Endothelial cell of umbilical vein (primary cell): ENCODE measurements around the gene ERBIN. TPM values are rescaled to one million over a fixed set of nuclear protein-coding genes. Genes with fewer than 3 reads are reported as not detected.

ENCODE experiments used
- BruUV-seq: library from RNA; stranded (reverse); fragments of 400-500 nt; replicated peaks from 2 replicates; lab custom pipeline; 2021; lab: Mats Ljungman, UMichigan
- CTCF ChIA-PET: fragments of 300-600, 350-600 bp; sonication (Branson Sonifier 250); formaldehyde crosslinking; loops from one replicate; lab custom pipeline; 2021; ENCODE audit warnings: antibody characterized with exemption, inconsistent platforms; lab: Charles Lee
- POLR2A ChIA-PET: fragments of 300-600, 350-600 bp; sonication (Branson Sonifier 250); formaldehyde crosslinking; loops from one replicate; lab custom pipeline; 2021; ENCODE audit warnings: antibody characterized with exemption, inconsistent platforms; lab: Charles Lee
- DNase-seq: peaks from one replicate; pipeline ENCODE4 v3.0.0-alpha.2; 2011; ENCODE audit warnings: low read depth, low spot score
- FAIRE-seq: peaks from 2 replicates; lab custom pipeline; 2011; peaks lifted over from hg19 to GRCh38; lab: Jason Lieb, UNC
- H2AFZ ChIP-seq: 2 replicates; pipeline ENCODE4 v1.6.0; 2012; ENCODE audit warnings: low read depth, low read length, control low read depth, inconsistent platforms
- H3K27ac ChIP-seq: 2 replicates; pipeline ENCODE4 v1.5.1; 2011; ENCODE audit warnings: low read depth, mild to moderate bottlenecking, control low read depth, low read length, moderate library complexity; ENCODE audit not compliant: insufficient read depth
- H3K27me3 ChIP-seq, 2 experiments: 2 replicates each; pipeline versions ENCODE4 v1.6.0 to v1.6.1; 2011; ENCODE audit warnings: low read length in 2 of 2, mixed read lengths in 1 of 2; ENCODE audit not compliant: control insufficient read depth in 2 of 2, insufficient read depth in 2 of 2
- H3K36me3 ChIP-seq, 2 experiments: 2 replicates in 1 of 2; 3 replicates in 1 of 2; pipeline ENCODE4 v1.5.1; 2011; ENCODE audit warnings: low read length in 2 of 2, mild to moderate bottlenecking in 1 of 2, moderate library complexity in 1 of 2; ENCODE audit not compliant: control insufficient read depth in 2 of 2, insufficient read depth in 2 of 2; ENCODE audit errors: extremely low read depth in 1 of 2
- H3K4me1 ChIP-seq: 3 replicates; pipeline ENCODE4 v1.5.1; 2011; ENCODE audit warnings: mild to moderate bottlenecking, low read length; ENCODE audit not compliant: control insufficient read depth, insufficient read depth; ENCODE audit errors: extremely low read depth
- H3K4me2 ChIP-seq: 2 replicates; pipeline ENCODE4 v1.6.1; 2011; ENCODE audit warnings: low read length, control low read depth, mixed read lengths; ENCODE audit not compliant: insufficient read depth
- H3K4me3 ChIP-seq, 3 experiments: fragments of 200-600 bp in 1 of 3; sonication (generic), shearing (Covaris generic) in 1 of 3; replicated peaks in 1 of 3; 2 replicates each; pipeline ENCODE4 v1.5.1; 2011 to 2016; ENCODE audit warnings: control low read depth in 3 of 3, low read length in 3 of 3, mild to moderate bottlenecking in 2 of 3, inconsistent platforms in 1 of 3, low read depth in 1 of 3, moderate library complexity in 1 of 3; ENCODE audit not compliant: insufficient read depth in 1 of 3
- H3K79me2 ChIP-seq: 2 replicates; pipeline ENCODE4 v1.6.0; 2012; ENCODE audit warnings: low read length, inconsistent platforms; ENCODE audit not compliant: control insufficient read depth, insufficient read depth
- H3K9ac ChIP-seq: replicated peaks from 2 replicates; pipeline ENCODE3; 2011; ENCODE audit warnings: low read length, control low read depth; ENCODE audit not compliant: insufficient read depth; ENCODE audit errors: extremely low read depth
- H3K9me1 ChIP-seq: replicated peaks from 3 replicates; pipeline ENCODE4 v1.6.0; 2011; ENCODE audit warnings: mild to moderate bottlenecking, low read length; ENCODE audit not compliant: control insufficient read depth, insufficient read depth; ENCODE audit errors: extremely low read depth
- H3K9me3 ChIP-seq: replicated peaks from 2 replicates; pipeline ENCODE4 v1.5.1; 2012; ENCODE audit warnings: low read length, inconsistent platforms; ENCODE audit not compliant: control insufficient read depth, insufficient read depth
- H4K20me1 ChIP-seq: replicated peaks from 2 replicates; pipeline ENCODE3; 2011; ENCODE audit warnings: mild to moderate bottlenecking, low read length; ENCODE audit not compliant: control insufficient read depth, insufficient read depth; ENCODE audit errors: extremely low read depth
- EZH2 ChIP-seq: IDR thresholded peaks from 2 replicates; pipeline ENCODE4 v1.6.1; 2012; ENCODE audit warnings: borderline replicate concordance, low read depth, mild to moderate bottlenecking, moderate library complexity, low read length, inconsistent platforms; ENCODE audit not compliant: severe bottlenecking
- FOS ChIP-seq: IDR thresholded peaks from 2 replicates; pipeline ENCODE4 v1.6.1; 2011; ENCODE audit warnings: mild to moderate bottlenecking, low read length, moderate library complexity, borderline replicate concordance; ENCODE audit not compliant: insufficient read depth
- GATA2 ChIP-seq: IDR thresholded peaks from 2 replicates; pipeline ENCODE4 v1.7.0; 2011; ENCODE audit warnings: low read depth, mild to moderate bottlenecking, moderate library complexity, mixed read lengths, low read length; ENCODE audit not compliant: insufficient read length, insufficient read depth
- JUN ChIP-seq: IDR thresholded peaks from 2 replicates; pipeline ENCODE4 v1.6.1; 2011; ENCODE audit warnings: borderline replicate concordance, low read depth; ENCODE audit not compliant: insufficient read length, insufficient read depth
- MAX ChIP-seq: IDR thresholded peaks from 2 replicates; pipeline ENCODE4 v1.6.1; 2011; ENCODE audit not compliant: insufficient read depth, insufficient read length
- MYC ChIP-seq: IDR thresholded peaks from one replicate; pipeline ENCODE4 v1.6.1; 2011; ENCODE audit warnings: mild to moderate bottlenecking, low read depth, low read length
- POLR2A ChIP-seq: IDR thresholded peaks from 2 replicates; pipeline ENCODE4 v1.6.1; 2012; ENCODE audit warnings: low read depth, mild to moderate bottlenecking, control low read depth, low read length
- POLR2AphosphoS5 ChIP-seq: IDR thresholded peaks from 2 replicates; pipeline ENCODE4 v1.6.1; 2012; ENCODE audit warnings: low read depth, mild to moderate bottlenecking, control low read depth, low read length, moderate library complexity; ENCODE audit not compliant: insufficient read depth
- dilution Hi-C: fragments of 300-500 bp; cut with MboI; formaldehyde crosslinking; loops from one replicate; pipeline ENCODE4 v1.15.0; 2019; ENCODE audit warnings: low sequenced_read_pairs; ENCODE audit not compliant: extremely low pct_ligation_motif_present
- intact Hi-C: fragments of 100-400 bp; cut with micrococcal nuclease; formaldehyde crosslinking; loops from one replicate; pipeline ENCODE4 v1.10.0; 2022
- polyA plus RNA-seq, 4 experiments: library from polyadenylated mRNA; depleted of rRNA in 3 of 4; stranded (reverse) in 3 of 4; unstranded in 1 of 4; fragments of >200 nt; gene quantifications; 2 replicates each; pipeline versions ENCODE4 v1.2.1 to v1.2.3, GENCODE V29; 2011 to 2012; ENCODE audit warnings: missing spikeins in 1 of 4
- total RNA-seq: library from RNA; stranded (reverse); gene quantifications from 2 replicates; pipeline ENCODE4 v1.2.3, GENCODE V29; 2021
- TF ChIP-seq, protein P1 (sequence below), 2 donors: IDR thresholded peaks; 1 replicate in 1 of 2; 2 replicates in 1 of 2; pipeline ENCODE4 v1.5.1; 2011; ENCODE audit warnings: low read length in 2 of 2, mild to moderate bottlenecking in 2 of 2, moderate library complexity in 2 of 2, control low read depth in 1 of 2, inconsistent platforms in 1 of 2, low read depth in 1 of 2; ENCODE audit not compliant: insufficient read depth in 1 of 2; ENCODE audit errors: extremely low read depth in 1 of 2

The ERBIN gene
- total and polyA plus RNA-seq, 2 donors (not counting 3 experiments of a cell fraction or from before 2014, with no cell fraction given): 8.1 to 55.6 TPM

DNA sequence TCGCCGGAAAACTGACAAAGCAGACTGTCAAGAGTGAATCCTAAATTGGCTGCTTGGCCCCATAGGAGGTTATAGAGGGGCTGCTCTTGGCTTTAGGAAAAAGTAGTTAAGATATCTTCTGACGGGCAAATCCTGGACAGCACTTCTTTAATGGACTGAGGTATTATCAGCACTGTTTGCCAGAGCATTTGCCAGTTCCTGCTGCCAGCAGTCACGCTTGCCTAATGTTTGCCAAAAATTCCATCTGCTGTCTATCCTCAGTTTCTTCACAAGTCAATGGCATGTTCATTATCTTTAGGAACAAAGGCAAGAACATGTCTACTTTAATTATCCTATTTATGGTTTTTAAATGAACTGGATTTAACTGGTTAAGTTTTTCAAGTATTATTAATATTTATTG, 191.9 kb downstream of the ERBIN start:
- POLR2A ChIA-PET: no interaction called here
- no peak overlapping the region for H3K4me3 ChIP-seq
- DNase-seq: no peak
- intact Hi-C loops: no loop called here
- no peak overlapping the region for H3K4me2 ChIP-seq
- BruUV-seq: no TSS peak
- H3K9me1 ChIP-seq: no peaks in the 10 kb centered on the region
- no peak overlapping the region for H3K27ac ChIP-seq
- no peak for FAIRE-seq
- H3K36me3 ChIP-seq: no peaks in the 10 kb centered on the region
- no peak overlapping the region for H2AFZ ChIP-seq
- no peak overlapping the region for H3K9ac ChIP-seq
- TF ChIP-seq POLR2AphosphoS5 (no peak), FOS (no peak), POLR2A (no peak), MAX (no peak), GATA2 (no peak), EZH2 (no peak), JUN (no peak), MYC (no peak)
- TF ChIP-seq, protein P1, sequence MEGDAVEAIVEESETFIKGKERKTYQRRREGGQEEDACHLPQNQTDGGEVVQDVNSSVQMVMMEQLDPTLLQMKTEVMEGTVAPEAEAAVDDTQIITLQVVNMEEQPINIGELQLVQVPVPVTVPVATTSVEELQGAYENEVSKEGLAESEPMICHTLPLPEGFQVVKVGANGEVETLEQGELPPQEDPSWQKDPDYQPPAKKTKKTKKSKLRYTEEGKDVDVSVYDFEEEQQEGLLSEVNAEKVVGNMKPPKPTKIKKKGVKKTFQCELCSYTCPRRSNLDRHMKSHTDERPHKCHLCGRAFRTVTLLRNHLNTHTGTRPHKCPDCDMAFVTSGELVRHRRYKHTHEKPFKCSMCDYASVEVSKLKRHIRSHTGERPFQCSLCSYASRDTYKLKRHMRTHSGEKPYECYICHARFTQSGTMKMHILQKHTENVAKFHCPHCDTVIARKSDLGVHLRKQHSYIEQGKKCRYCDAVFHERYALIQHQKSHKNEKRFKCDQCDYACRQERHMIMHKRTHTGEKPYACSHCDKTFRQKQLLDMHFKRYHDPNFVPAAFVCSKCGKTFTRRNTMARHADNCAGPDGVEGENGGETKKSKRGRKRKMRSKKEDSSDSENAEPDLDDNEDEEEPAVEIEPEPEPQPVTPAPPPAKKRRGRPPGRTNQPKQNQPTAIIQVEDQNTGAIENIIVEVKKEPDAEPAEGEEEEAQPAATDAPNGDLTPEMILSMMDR (IDR thresholded peaks at IDR 0.05; ENCODE audit: extremely low read depth in 1 of 2, insufficient read depth in 1 of 2, low read depth in 1 of 2, low read length in 2 of 2): no peak
- dilution Hi-C loops: no loop called here
- no peaks in the 10 kb centered on the region for H3K4me1 ChIP-seq
- H3K27me3 ChIP-seq: no peaks in the 10 kb centered on the region
- CTCF ChIA-PET: no interaction called here
- no peaks in the 10 kb centered on the region for H3K9me3 ChIP-seq
- no peaks in the 10 kb centered on the region for H3K79me2 ChIP-seq
- no peaks in the 10 kb centered on the region for H4K20me1 ChIP-seq
